ENCODE results near the gene SECISBP2.
A peak's percentile ranks its signal among the peaks of the same experiment; 100 is the strongest.

Gene SECISBP2

DNA sequence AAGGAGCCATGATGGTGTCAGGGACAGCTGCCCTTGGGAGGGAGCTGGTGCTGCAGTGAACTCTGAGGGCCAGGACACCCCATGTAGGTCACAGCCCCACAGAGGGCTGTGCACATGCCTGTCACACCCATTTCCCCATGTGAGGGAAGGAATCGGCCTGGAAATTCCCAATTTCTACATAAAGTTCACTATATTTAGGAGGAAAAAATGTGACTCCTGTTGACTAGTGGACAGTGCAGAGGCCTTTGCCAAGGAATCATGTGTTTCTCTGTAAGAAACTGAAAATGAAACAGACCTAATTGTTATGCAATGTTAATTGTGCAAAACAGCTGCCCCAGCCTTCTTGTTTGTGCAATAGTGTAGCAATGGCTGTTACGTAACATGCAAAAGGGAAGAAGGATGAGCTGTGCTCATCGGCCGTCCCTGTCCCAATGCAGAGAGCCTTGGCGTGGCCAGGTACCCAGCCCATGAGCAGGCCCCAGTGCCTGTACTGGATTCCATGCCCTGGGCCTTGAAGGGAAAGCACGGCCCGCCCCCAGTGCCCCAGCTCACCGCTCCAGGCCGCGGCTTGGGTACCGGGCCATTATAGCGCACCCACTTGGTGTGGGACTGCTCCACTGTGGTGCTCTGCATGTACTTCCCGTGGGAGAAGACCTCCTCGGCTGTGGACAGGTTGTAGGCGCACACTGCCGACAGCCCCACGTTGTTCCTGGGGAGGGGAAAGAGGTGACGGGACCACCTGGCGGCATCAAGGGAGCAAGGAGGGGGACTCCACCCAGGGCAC lies 70.0 kb downstream of the SECISBP2 start:
- TF ChIP-seq NFIC (IDR thresholded peaks at IDR 0.05) (no peak), TCF12 (IDR thresholded peaks at IDR 0.05; ENCODE audit: low read depth) (no peak), CREB1 (IDR thresholded peaks at IDR 0.05; ENCODE audit: low read depth) (no peak), CEBPB (IDR thresholded peaks at IDR 0.05) (peak; percentile 26; the same call in 1 of the 2 replicates), EGR1 (IDR thresholded peaks at IDR 0.05) (no peak), ZBTB7A (IDR thresholded peaks at IDR 0.05; ENCODE audit: low read depth) (no peak)

DNA sequence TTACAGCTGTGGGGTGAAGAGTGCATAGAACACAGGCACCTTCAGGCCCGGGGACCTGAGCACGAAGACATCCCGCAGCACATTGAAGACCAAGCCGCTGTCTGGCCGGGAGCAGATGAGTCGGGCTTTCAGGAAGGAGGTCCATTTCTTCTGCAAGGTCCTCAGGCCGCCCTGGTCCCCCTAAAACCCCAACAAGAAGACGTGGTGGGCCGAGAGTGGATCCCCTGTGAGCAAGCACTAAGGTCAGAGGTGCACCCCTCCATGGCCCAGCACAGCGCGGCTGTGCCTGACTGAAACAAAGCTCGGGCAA lies 70.5 kb downstream of the SECISBP2 start:
- TF ChIP-seq EP300 (IDR thresholded peaks at IDR 0.05; ENCODE audit: borderline replicate concordance) = no peak
- no peak for TF ChIP-seq RAD21 (IDR thresholded peaks at IDR 0.05; ENCODE audit: low read depth)
- TF ChIP-seq FOXM1 (IDR thresholded peaks at IDR 0.05; ENCODE audit: borderline replicate concordance, low read depth) = no peak
- TF ChIP-seq EGR1 (IDR thresholded peaks at IDR 0.05) = no peak
- no peak for TF ChIP-seq TCF12 (IDR thresholded peaks at IDR 0.05; ENCODE audit: low read depth)
- no peak for TF ChIP-seq ZBTB7A (IDR thresholded peaks at IDR 0.05; ENCODE audit: low read depth)
- no peak for TF ChIP-seq YY1 (IDR thresholded peaks at IDR 0.05; ENCODE audit: low read depth)
- TF ChIP-seq, protein P1, sequence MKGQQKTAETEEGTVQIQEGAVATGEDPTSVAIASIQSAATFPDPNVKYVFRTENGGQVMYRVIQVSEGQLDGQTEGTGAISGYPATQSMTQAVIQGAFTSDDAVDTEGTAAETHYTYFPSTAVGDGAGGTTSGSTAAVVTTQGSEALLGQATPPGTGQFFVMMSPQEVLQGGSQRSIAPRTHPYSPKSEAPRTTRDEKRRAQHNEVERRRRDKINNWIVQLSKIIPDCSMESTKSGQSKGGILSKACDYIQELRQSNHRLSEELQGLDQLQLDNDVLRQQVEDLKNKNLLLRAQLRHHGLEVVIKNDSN (IDR thresholded peaks at IDR 0.05) = no peak
- TF ChIP-seq, protein P2, sequence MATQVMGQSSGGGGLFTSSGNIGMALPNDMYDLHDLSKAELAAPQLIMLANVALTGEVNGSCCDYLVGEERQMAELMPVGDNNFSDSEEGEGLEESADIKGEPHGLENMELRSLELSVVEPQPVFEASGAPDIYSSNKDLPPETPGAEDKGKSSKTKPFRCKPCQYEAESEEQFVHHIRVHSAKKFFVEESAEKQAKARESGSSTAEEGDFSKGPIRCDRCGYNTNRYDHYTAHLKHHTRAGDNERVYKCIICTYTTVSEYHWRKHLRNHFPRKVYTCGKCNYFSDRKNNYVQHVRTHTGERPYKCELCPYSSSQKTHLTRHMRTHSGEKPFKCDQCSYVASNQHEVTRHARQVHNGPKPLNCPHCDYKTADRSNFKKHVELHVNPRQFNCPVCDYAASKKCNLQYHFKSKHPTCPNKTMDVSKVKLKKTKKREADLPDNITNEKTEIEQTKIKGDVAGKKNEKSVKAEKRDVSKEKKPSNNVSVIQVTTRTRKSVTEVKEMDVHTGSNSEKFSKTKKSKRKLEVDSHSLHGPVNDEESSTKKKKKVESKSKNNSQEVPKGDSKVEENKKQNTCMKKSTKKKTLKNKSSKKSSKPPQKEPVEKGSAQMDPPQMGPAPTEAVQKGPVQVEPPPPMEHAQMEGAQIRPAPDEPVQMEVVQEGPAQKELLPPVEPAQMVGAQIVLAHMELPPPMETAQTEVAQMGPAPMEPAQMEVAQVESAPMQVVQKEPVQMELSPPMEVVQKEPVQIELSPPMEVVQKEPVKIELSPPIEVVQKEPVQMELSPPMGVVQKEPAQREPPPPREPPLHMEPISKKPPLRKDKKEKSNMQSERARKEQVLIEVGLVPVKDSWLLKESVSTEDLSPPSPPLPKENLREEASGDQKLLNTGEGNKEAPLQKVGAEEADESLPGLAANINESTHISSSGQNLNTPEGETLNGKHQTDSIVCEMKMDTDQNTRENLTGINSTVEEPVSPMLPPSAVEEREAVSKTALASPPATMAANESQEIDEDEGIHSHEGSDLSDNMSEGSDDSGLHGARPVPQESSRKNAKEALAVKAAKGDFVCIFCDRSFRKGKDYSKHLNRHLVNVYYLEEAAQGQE (IDR thresholded peaks at IDR 0.05; ENCODE audit: low read depth) = no peak
- no peak for TF ChIP-seq CEBPB (IDR thresholded peaks at IDR 0.05)
- TF ChIP-seq TAF1 (IDR thresholded peaks at IDR 0.05; ENCODE audit: low read depth) = no peak
- no peak for TF ChIP-seq NFIC (IDR thresholded peaks at IDR 0.05)
- no peak for TF ChIP-seq CREB1 (IDR thresholded peaks at IDR 0.05; ENCODE audit: low read depth)

DNA sequence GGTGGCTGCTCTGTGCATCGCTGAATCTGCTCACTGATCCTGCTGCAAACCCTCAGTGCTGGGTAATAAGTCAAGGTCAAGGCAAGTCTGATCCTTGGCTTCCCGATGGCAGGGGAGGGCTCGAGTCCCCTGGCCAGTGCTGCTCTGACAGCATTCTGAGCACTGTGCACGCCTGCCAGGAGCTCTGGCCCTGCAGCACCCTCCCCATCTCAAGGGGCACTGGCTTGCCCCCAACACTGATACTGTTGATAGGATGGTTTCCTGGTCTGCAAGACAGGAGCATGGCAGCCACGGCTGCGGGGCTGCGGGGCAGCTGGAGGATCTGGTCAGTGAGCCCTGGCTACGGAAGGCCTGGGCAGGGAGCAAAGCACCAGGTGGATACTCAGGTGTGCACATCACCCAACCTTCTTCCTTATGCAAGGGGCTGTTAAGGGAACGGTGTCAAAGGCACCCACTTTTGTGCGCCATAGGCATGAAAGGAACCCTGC lies 71.8 kb downstream of the SECISBP2 start:
- TF ChIP-seq, protein P1 (IDR thresholded peaks at IDR 0.05) = no peak
- TF ChIP-seq TCF12 (IDR thresholded peaks at IDR 0.05; ENCODE audit: low read depth) (no peak), TAF1 (IDR thresholded peaks at IDR 0.05; ENCODE audit: low read depth) (no peak), NFIC (IDR thresholded peaks at IDR 0.05) (no peak), RAD21 (IDR thresholded peaks at IDR 0.05; ENCODE audit: low read depth) (no peak), EP300 (IDR thresholded peaks at IDR 0.05; ENCODE audit: borderline replicate concordance) (no peak), CREB1 (IDR thresholded peaks at IDR 0.05; ENCODE audit: low read depth) (no peak), ZBTB7A (IDR thresholded peaks at IDR 0.05; ENCODE audit: low read depth) (no peak), YY1 (IDR thresholded peaks at IDR 0.05; ENCODE audit: low read depth) (no peak), TEAD4 (IDR thresholded peaks at IDR 0.05) (no peak), EGR1 (IDR thresholded peaks at IDR 0.05) (no peak), FOXM1 (IDR thresholded peaks at IDR 0.05; ENCODE audit: borderline replicate concordance, low read depth) (no peak), CEBPB (IDR thresholded peaks at IDR 0.05) (no peak)
- TF ChIP-seq, protein P3, sequence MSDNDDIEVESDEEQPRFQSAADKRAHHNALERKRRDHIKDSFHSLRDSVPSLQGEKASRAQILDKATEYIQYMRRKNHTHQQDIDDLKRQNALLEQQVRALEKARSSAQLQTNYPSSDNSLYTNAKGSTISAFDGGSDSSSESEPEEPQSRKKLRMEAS (IDR thresholded peaks at IDR 0.05) = no peak
- TF ChIP-seq, protein P2 (IDR thresholded peaks at IDR 0.05; ENCODE audit: low read depth) = no peak

DNA sequence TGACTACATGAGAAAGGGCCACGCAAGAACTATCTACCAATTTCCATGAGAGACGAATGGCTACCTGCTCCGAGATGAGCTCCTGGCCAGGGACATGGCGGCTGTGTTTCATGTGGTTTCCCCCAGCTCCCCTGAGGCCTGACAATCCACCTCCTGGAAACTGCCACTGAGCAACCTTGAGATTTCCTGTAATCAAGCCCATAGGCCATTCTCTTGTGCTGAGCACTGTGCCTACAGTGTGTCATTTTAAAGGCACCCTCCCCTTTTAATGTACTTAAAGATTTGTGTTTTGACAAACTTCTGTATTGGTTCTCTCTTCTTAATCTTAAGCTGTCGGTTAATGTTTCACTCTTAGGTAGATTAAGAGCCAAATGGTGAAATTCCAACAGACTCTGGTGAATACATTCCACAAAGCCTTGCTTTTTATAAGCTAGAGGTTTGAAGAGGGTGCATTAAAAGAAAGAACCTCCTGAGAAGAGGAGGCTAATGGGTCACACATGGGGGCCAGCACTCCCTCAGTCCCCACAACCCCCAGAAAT lies 72.3 kb downstream of the SECISBP2 start:
- no peak for TF ChIP-seq TEAD4 (IDR thresholded peaks at IDR 0.05)
- TF ChIP-seq FOXM1 (IDR thresholded peaks at IDR 0.05; ENCODE audit: borderline replicate concordance, low read depth) = no peak
- TF ChIP-seq, protein P1 (IDR thresholded peaks at IDR 0.05) = no peak
- TF ChIP-seq RAD21 (IDR thresholded peaks at IDR 0.05; ENCODE audit: low read depth) = no peak
- no peak for TF ChIP-seq NFIC (IDR thresholded peaks at IDR 0.05)
- no peak for TF ChIP-seq TAF1 (IDR thresholded peaks at IDR 0.05; ENCODE audit: low read depth)
- TF ChIP-seq EP300 (IDR thresholded peaks at IDR 0.05; ENCODE audit: borderline replicate concordance) = no peak
- TF ChIP-seq, protein P3 (IDR thresholded peaks at IDR 0.05) = no peak
- no peak for TF ChIP-seq TCF12 (IDR thresholded peaks at IDR 0.05; ENCODE audit: low read depth)
- TF ChIP-seq, protein P2 (IDR thresholded peaks at IDR 0.05; ENCODE audit: low read depth) = no peak
- no peak for TF ChIP-seq EGR1 (IDR thresholded peaks at IDR 0.05)
- TF ChIP-seq CREB1 (IDR thresholded peaks at IDR 0.05; ENCODE audit: low read depth) = no peak
- TF ChIP-seq CEBPB (IDR thresholded peaks at IDR 0.05) = no peak
- TF ChIP-seq YY1 (IDR thresholded peaks at IDR 0.05; ENCODE audit: low read depth) = no peak
- TF ChIP-seq ZBTB7A (IDR thresholded peaks at IDR 0.05; ENCODE audit: low read depth) = no peak

Data from Ishikawa (cell line).